ENCODE results near the gene C2CD4C.

C2CD4C gene

GRCh38 chr19:369876-370275 lies 39.1 kb downstream of the C2CD4C start:
- no peaks in the 10 kb centered on the region for H3K4me1 ChIP-seq
- no peak overlapping the region for H3K27ac ChIP-seq
- no peaks in the 10 kb centered on the region for H3K36me3 ChIP-seq
- H3K9me3 ChIP-seq (replicated peaks in 1 of 11): peaks cover 0 to 23% (median 6%) of the 10 kb centered on the region in 11 experiments; a peak in 7 of 22 replicates
- no peak for TF ChIP-seq Cebpa-rat (IDR thresholded peaks at IDR 0.05)
- no peaks in the 10 kb centered on the region for H4K20me1 ChIP-seq
- H3K4me2 ChIP-seq: no peak overlapping the region
- no peak overlapping the region for H3K4me3 ChIP-seq
- no peak overlapping the region for H3K9ac ChIP-seq
- H3K27me3 ChIP-seq: no peaks in the 10 kb centered on the region

GRCh38 chr19:369256-369655 lies 39.7 kb downstream of the C2CD4C start:
- no peaks in the 10 kb centered on the region for H4K20me1 ChIP-seq
- peaks cover 0 to 23% (median 6%) of the 10 kb centered on the region in 11 experiments; a peak in 7 of 22 replicates for H3K9me3 ChIP-seq (replicated peaks in 1 of 11)
- H3K27ac ChIP-seq: no peak overlapping the region
- no peak for TF ChIP-seq Cebpa-rat (IDR thresholded peaks at IDR 0.05)
- H3K4me3 ChIP-seq: no peak overlapping the region
- H3K9ac ChIP-seq: no peak overlapping the region
- H3K36me3 ChIP-seq: no peaks in the 10 kb centered on the region
- no peaks in the 10 kb centered on the region for H3K4me1 ChIP-seq
- no peak overlapping the region for H3K4me2 ChIP-seq
- H3K27me3 ChIP-seq: no peaks in the 10 kb centered on the region

- Histone ChIP-seq H3K4me2 (no peak overlapping the region), H3K4me3 (no peak overlapping the region), H3K27me3 (no peaks in the 10 kb centered on the region), H3K36me3 (no peaks in the 10 kb centered on the region), H4K20me1 (no peaks in the 10 kb centered on the region), H3K9ac (no peak overlapping the region), H3K9me3 (replicated peaks in 1 of 11) (peaks cover 0 to 23% (median 6%) of the 10 kb centered on the region in 11 experiments; a peak in 7 of 22 replicates), H3K4me1 (no peaks in the 10 kb centered on the region), H3K27ac (no peak overlapping the region)
- no peak for TF ChIP-seq Cebpa-rat (IDR thresholded peaks at IDR 0.05)
Measured at GRCh38 chr19:368630-369024, 40.3 kb downstream of the C2CD4C start.

GRCh38 chr19:367963-368629 lies 40.9 kb downstream of the C2CD4C start:
- no peak overlapping the region for H3K4me2 ChIP-seq
- H3K4me1 ChIP-seq: no peaks in the 10 kb centered on the region
- H3K27me3 ChIP-seq: no peaks in the 10 kb centered on the region
- no peaks in the 10 kb centered on the region for H3K36me3 ChIP-seq
- TF ChIP-seq Cebpa-rat (IDR thresholded peaks at IDR 0.05): no peak
- peaks cover 0 to 23% (median 6%) of the 10 kb centered on the region in 11 experiments; a peak in 7 of 22 replicates for H3K9me3 ChIP-seq (replicated peaks in 1 of 11)
- no peak overlapping the region for H3K27ac ChIP-seq
- no peak overlapping the region for H3K4me3 ChIP-seq
- no peaks in the 10 kb centered on the region for H4K20me1 ChIP-seq
- no peak overlapping the region for H3K9ac ChIP-seq

GRCh38 chr19:367561-367960 lies 41.4 kb downstream of the C2CD4C start:
- Histone ChIP-seq H3K4me1 (no peaks in the 10 kb centered on the region), H3K27me3 (no peaks in the 10 kb centered on the region), H4K20me1 (no peaks in the 10 kb centered on the region), H3K4me2 (no peak overlapping the region), H3K4me3 (no peak overlapping the region), H3K9me3 (replicated peaks in 1 of 11) (peaks cover 0 to 23% (median 7%) of the 10 kb centered on the region in 11 experiments; a peak in 8 of 22 replicates), H3K9ac (no peak overlapping the region), H3K36me3 (no peaks in the 10 kb centered on the region), H3K27ac (no peak overlapping the region)
- TF ChIP-seq Cebpa-rat (IDR thresholded peaks at IDR 0.05): no peak

- Histone ChIP-seq H3K4me1 (no peaks in the 10 kb centered on the region), H3K27me3 (no peaks in the 10 kb centered on the region), H3K36me3 (no peaks in the 10 kb centered on the region), H3K4me2 (no peak overlapping the region), H4K20me1 (no peaks in the 10 kb centered on the region), H3K9ac (no peak overlapping the region), H3K4me3 (no peak overlapping the region), H3K27ac (no peak overlapping the region), H3K9me3 (replicated peaks in 1 of 11) (peaks cover 0 to 28% (median 11%) of the 10 kb centered on the region in 11 experiments; a peak in 11 of 22 replicates)
- no peak for TF ChIP-seq Cebpa-rat (IDR thresholded peaks at IDR 0.05)
Measured at GRCh38 chr19:366951-367350, 42.0 kb downstream of the C2CD4C start.

GRCh38 chr19:366205-366783 lies 42.7 kb downstream of the C2CD4C start:
- no peak overlapping the region for H3K4me2 ChIP-seq
- 0 out of 22 replicates have a peak, but pooled peaks of 1 of the 11 experiments have one; percentile 27 for TF ChIP-seq Cebpa-rat (IDR thresholded peaks at IDR 0.05)
- no peak overlapping the region for H3K27ac ChIP-seq
- H3K4me1 ChIP-seq: no peaks in the 10 kb centered on the region
- H4K20me1 ChIP-seq: no peaks in the 10 kb centered on the region
- H3K4me3 ChIP-seq: no peak overlapping the region
- no peak overlapping the region for H3K9ac ChIP-seq
- H3K27me3 ChIP-seq: no peaks in the 10 kb centered on the region
- H3K36me3 ChIP-seq: no peaks in the 10 kb centered on the region
- H3K9me3 ChIP-seq (replicated peaks in 1 of 11): peaks cover 0 to 35% (median 15%) of the 10 kb centered on the region in 11 experiments; a peak in 11 of 22 replicates

GRCh38 chr19:364496-365287 lies 44.3 kb downstream of the C2CD4C start:
- H3K4me2 ChIP-seq: no peak overlapping the region
- TF ChIP-seq Cebpa-rat (IDR thresholded peaks at IDR 0.05): no peak
- peaks cover 0 to 36% (median 11%) of the 10 kb centered on the region in 11 experiments; a peak in 12 of 22 replicates for H3K9me3 ChIP-seq (replicated peaks in 1 of 11)
- no peaks in the 10 kb centered on the region for H3K27me3 ChIP-seq
- H3K9ac ChIP-seq: no peak overlapping the region
- H3K36me3 ChIP-seq: no peaks in the 10 kb centered on the region
- H3K27ac ChIP-seq: no peak overlapping the region
- H3K4me1 ChIP-seq: no peaks in the 10 kb centered on the region
- H3K4me3 ChIP-seq: no peak overlapping the region
- no peaks in the 10 kb centered on the region for H4K20me1 ChIP-seq

- Histone ChIP-seq H3K4me3 (no peak overlapping the region), H3K9me3 (replicated peaks in 1 of 11) (peaks cover 0 to 39% (median 17%) of the 10 kb centered on the region in 11 experiments; a peak in 13 of 22 replicates), H3K4me1 (no peaks in the 10 kb centered on the region), H3K36me3 (no peaks in the 10 kb centered on the region), H3K4me2 (no peak overlapping the region), H3K9ac (no peak overlapping the region), H4K20me1 (no peaks in the 10 kb centered on the region), H3K27me3 (no peaks in the 10 kb centered on the region), H3K27ac (no peak overlapping the region)
- TF ChIP-seq Cebpa-rat (IDR thresholded peaks at IDR 0.05): no peak
Measured at GRCh38 chr19:362683-363082, 46.3 kb downstream of the C2CD4C start.

Data from BLaER1 treated with 17β-estradiol and CSF1 and Interleukin-3, amounts not matched to agents 10 nM and 100 nM (cell line).